Measurements from ENCODE around the gene MRTFA.

DNA sequence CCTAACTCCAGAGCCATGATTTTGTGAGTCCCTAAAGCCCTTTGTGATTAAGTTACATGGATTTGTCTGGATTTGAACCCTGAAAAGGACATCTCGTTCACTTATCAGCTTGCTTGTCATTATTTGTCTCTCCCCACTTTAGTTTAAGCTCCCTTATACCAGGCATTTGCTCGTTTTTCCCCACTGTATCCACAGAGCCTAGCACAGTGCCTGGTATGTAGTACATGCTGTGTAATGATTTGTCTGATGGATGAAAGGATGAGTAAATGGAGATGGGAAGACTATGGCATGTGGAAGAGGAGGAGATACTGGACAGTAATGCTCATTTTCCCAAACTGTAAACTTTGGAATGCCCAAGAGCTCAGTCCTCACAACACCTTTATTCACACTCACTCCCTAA lies 33.5 kb upstream of the MRTFA start:
- TF ChIP-seq CTCF (IDR thresholded peaks at IDR 0.05), result no peak
- no peak for TF ChIP-seq POLR2A (IDR thresholded peaks at IDR 0.05)
- TF ChIP-seq EP300 (IDR thresholded peaks at IDR 0.05), result no peak
- TF ChIP-seq POLR2AphosphoS5 (IDR thresholded peaks at IDR 0.05), result no peak
